Tibial artery (tissue), 4 donors: ENCODE measurements around the gene TAAR9.

Experiments used
- DNase-seq, 2 donors: peaks; one replicate each; pipeline ENCODE4 v3.0.0-alpha.2; 2019
- H3K27ac ChIP-seq, 2 donors: fragments of 200-600 bp; sonication (generic) in 1 of 2; 1 replicate in 1 of 2; 2 replicates in 1 of 2; pipeline ENCODE4 v1.5.1; 2018 to 2019; ENCODE audit warnings: mild to moderate bottlenecking in 1 of 2
- H3K27me3 ChIP-seq, 2 donors: fragments of 200-600 bp; sonication (generic) in 1 of 2; one replicate each; pipeline versions ENCODE4 v1.5.1 to v1.6.0; 2016 to 2019
- H3K36me3 ChIP-seq, 3 donors: fragments of 200-600 bp; sonication (generic) in 2 of 3; one replicate each; pipeline ENCODE4 v1.5.1; 2016 to 2019; ENCODE audit warnings: mild to moderate bottlenecking in 2 of 3
- H3K4me1 ChIP-seq, 4 donors: fragments of 200-600 bp; sonication (generic) in 2 of 4; 1 replicate in 3 of 4; 2 replicates in 1 of 4; pipeline ENCODE4 v1.5.1; 2016 to 2019
- H3K4me3 ChIP-seq, 2 donors: fragments of 200-600 bp; sonication (generic) in 1 of 2; 1 replicate in 1 of 2; 2 replicates in 1 of 2; pipeline ENCODE4 v1.5.1; 2018 to 2019; ENCODE audit warnings: mild to moderate bottlenecking in 2 of 2
- H3K9me3 ChIP-seq, 3 donors: fragments of 200-600 bp; sonication (generic) in 1 of 3; one replicate each; pipeline ENCODE4 v1.5.1; 2016 to 2019
- intact Hi-C: fragments of 100-400 bp; cut with DNase I; formaldehyde crosslinking; loops from one replicate; pipeline ENCODE4 v1.15.0; 2023; ENCODE audit warnings: low total_unique reads
- TF ChIP-seq, protein P1 (sequence below), 2 experiments: fragments of 200-600 bp in 1 of 2; fragments of 450-650 bp in 1 of 2; IDR thresholded peaks; one replicate each; pipeline ENCODE4 v1.5.1; 2017 to 2019; ENCODE audit warnings: antibody characterized with exemption in 2 of 2, mild to moderate bottlenecking in 1 of 2, moderate library complexity in 1 of 2

The TAAR9 gene

DNA sequence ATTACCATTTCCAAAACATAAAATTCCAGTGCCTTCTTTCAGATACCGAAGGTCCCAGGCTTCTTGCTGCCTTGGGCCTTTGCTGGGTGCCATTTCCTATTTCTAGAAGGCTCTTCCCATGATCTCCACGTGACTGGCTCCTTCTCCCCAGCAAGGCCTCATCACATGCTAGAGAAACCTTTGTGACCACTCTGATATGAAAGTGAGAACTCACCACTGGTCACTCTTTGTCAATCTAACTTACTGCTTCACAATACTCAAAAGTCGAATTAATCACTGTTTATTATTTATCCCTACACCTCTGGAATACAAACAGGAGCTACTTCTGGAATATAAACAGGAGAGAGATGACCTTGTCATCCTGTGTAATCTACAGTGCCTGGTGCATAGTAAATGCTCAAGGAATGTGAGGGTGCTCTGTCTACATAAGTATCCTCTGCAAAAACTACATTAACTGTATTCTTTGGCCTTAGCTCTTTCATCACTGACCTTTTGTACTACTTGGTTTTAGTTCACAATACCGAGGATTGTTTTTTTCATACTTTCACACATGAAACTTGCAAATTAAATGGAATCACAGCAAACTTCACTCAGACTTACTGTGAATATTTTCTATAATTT, 26.8 kb upstream of the TAAR9 start:
- Histone ChIP-seq H3K4me3 (peak overlapping the region; percentile 74 to 89), H3K4me1 (peaks cover 0 to 83% (median 34%) of the 10 kb centered on the region in 4 donors), H3K36me3 (no peaks in the 10 kb centered on the region), H3K27me3 (no peaks in the 10 kb centered on the region), H3K9me3 (no peaks in the 10 kb centered on the region), H3K27ac (peak overlapping the region; percentile 81 to 89)
- DNase-seq: peak in 1 of 2 donors; percentile 49
- TF ChIP-seq, protein P1, sequence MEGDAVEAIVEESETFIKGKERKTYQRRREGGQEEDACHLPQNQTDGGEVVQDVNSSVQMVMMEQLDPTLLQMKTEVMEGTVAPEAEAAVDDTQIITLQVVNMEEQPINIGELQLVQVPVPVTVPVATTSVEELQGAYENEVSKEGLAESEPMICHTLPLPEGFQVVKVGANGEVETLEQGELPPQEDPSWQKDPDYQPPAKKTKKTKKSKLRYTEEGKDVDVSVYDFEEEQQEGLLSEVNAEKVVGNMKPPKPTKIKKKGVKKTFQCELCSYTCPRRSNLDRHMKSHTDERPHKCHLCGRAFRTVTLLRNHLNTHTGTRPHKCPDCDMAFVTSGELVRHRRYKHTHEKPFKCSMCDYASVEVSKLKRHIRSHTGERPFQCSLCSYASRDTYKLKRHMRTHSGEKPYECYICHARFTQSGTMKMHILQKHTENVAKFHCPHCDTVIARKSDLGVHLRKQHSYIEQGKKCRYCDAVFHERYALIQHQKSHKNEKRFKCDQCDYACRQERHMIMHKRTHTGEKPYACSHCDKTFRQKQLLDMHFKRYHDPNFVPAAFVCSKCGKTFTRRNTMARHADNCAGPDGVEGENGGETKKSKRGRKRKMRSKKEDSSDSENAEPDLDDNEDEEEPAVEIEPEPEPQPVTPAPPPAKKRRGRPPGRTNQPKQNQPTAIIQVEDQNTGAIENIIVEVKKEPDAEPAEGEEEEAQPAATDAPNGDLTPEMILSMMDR (IDR thresholded peaks at IDR 0.05): no peak
- intact Hi-C loops: no loop called here

DNA sequence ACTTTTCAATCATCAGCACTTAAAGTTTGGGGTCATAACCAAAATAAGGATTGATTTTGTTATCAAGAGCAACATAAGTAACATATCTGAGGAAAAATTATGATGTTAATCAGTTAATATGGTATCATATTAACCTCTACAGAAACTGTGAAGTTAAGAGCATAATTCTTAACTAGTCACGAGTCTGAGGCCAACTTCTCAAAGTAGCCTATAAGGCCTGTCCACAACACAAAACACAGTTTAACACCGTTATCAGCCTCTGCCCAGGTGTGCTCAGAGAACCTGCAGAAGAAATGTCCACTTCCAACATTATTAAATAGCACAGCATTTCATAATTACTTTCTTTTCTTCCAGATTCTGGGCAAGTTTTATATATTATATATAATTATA, 26.3 kb upstream of the TAAR9 start:
- intact Hi-C loops: no loop called here
- no peaks in the 10 kb centered on the region for H3K36me3 ChIP-seq
- no peaks in the 10 kb centered on the region for H3K27me3 ChIP-seq
- H3K4me1 ChIP-seq: peaks cover 0 to 78% (median 34%) of the 10 kb centered on the region in 4 donors
- TF ChIP-seq, protein P1 (IDR thresholded peaks at IDR 0.05): no peak
- DNase-seq: no peak
- no peaks in the 10 kb centered on the region for H3K9me3 ChIP-seq
- H3K27ac ChIP-seq: peak overlapping the region; percentile 81 to 89
- H3K4me3 ChIP-seq: peak overlapping the region; percentile 74 to 89

DNA sequence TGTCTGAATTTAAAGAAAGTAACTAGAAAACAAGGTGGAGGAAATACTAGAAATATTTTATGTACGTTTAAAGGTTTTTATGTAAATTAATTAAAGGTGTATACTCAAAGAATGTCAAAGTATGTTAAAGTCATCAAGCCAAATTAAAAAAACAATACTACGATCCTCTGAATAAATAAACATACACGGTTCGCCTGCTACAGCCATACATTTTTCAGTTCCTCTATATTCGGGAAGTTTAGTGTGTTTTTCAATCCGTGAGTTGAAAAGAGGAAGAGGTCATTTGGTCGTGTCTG, 25.8 kb upstream of the TAAR9 start:
- Histone ChIP-seq H3K4me1 (peaks cover 0 to 74% (median 34%) of the 10 kb centered on the region in 4 donors), H3K36me3 (no peaks in the 10 kb centered on the region), H3K27me3 (no peaks in the 10 kb centered on the region), H3K9me3 (no peaks in the 10 kb centered on the region), H3K27ac (peak overlapping the region; percentile 81 to 89), H3K4me3 (peak overlapping the region; percentile 74 to 89)
- DNase-seq: no peak
- TF ChIP-seq, protein P1 (IDR thresholded peaks at IDR 0.05): no peak
- intact Hi-C loops: no loop called here

DNA sequence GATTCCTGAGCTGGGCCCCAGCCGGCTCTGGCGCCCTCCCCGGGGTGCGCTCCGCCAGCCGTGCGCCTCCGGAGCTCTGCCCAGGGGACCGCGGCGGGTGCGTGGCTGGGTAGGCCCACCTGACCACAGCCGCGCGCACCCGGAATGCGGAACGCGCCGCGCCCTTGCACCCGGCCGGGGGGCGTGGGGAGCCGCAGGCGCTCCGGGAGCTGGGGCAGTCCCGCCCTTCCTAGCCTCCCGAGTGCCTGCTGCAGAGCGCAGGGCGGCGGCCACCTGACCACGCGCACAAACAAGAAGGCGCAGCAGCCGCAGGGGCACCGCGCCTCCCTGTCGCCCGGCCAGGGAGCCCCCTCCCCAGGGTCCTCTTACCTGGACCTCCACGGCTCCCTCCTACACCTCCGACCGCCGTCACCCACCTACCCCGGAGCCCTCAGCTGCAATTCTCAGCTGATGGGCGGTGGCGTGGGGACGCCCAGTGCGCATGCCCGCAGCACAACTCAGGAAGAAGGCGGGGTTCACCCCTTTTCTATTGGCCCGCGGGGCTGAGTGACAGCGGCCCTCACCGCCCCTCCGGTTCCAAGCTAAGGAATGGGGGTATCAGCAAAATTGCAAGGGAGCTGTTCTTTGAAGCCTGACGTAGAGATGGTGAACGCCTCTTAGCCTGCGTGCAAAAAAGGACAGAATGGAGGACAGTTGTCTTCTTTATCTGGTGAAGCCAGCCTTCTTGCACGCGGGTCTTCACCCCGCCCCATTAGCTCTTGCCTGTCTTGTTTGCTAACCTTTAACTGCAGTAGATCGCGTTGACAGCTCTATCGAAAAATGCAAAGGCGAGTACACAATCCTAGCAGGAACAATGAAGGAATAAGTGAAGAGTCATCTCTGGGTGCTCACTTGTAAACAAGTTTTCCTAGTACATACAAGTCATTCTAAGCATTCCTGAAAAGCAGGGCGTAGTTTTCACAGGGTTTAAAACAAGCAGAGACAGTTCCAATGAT, 25.1 kb upstream of the TAAR9 start, which contains the start of gene STX7:
STX7 (minus strand) TSS at position 479 of the 995 bp plus-strand sequence. CDS start 9,586 bp downstream, outside the sequence.
- H3K4me3 ChIP-seq: peak within 1 kb of the TSS; percentile 74 to 89
- H3K27ac ChIP-seq: peak within 1 kb of the TSS; percentile 81 to 89
- peak; percentile 90 to 93 for DNase-seq
- intact Hi-C loops: no loop called here
- H3K36me3 ChIP-seq: no peaks in the 10 kb centered on the region
- peaks cover 0 to 67% (median 29%) of the 10 kb centered on the region in 4 donors for H3K4me1 ChIP-seq
- H3K9me3 ChIP-seq: no peaks in the 10 kb centered on the region
- no peaks in the 10 kb centered on the region for H3K27me3 ChIP-seq
- TF ChIP-seq, protein P1 (IDR thresholded peaks at IDR 0.05): no peak

DNA sequence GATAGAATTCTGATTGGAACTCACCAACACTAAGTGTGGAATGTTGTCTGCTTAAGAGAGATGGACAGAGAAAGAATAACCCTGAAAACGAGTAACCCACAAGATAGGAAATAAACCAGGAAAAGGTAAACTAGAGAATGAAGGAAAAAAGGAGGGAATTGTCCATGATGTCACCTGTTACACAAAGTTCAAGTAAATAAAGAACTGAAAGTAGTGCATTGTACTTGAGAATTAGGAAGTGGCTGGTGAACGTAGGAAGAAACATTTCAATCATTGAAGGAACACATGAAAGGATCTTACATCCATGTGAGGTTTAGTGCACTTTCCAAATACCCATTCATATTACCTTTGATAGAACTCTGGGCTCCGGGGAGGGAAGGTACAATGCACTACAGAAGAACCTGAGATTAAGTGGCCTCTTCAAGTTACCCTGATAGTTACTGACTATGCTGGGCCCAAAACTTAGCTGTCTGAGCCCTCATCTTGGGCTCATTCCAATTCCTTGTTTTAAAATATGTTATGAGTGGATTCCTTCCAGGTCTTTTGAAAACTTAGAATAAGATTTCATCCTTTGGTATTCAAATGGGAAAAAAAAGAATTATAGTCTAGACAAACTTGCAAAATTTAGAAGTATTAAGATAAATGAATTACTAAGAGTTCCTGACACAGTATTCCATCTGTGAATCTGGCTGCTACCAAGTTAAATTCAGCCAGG, 24.1 kb upstream of the TAAR9 start:
- H3K4me1 ChIP-seq: peaks cover 0 to 57% (median 28%) of the 10 kb centered on the region in 4 donors
- H3K36me3 ChIP-seq: no peaks in the 10 kb centered on the region
- DNase-seq: no peak
- H3K27me3 ChIP-seq: no peaks in the 10 kb centered on the region
- intact Hi-C loops: no loop called here
- TF ChIP-seq, protein P1 (IDR thresholded peaks at IDR 0.05): no peak
- H3K9me3 ChIP-seq: no peaks in the 10 kb centered on the region
- peak overlapping the region in 1 of 2 donors; percentile 74 for H3K4me3 ChIP-seq
- H3K27ac ChIP-seq: peak overlapping the region; percentile 81 to 89
